ENCODE data around the gene CNTN5.
"Not testable (repeated sequence)": the region's sequence is repeated elsewhere in the genome, so short reads cannot be mapped to it uniquely, and the experiment has no call there.

The CNTN5 gene

DNA sequence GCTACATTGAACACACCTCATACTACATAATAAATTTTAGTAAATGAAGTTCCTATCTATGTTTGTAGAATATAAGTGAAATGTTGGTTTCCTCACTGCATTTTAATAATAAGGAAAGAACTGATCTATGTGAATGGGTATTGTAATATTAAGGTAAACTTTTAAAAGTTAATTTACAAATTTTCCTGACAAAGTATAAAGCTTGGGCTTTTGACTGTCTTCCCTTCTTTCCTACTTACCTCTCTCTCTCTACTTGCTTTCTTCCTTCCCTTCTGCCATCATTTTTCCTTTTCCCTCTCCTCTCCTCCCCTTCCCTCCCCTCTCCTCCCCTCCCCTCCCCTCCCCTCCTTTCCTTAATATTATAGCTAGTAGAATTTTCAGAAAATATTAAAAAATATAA lies 798.2 kb downstream of the CNTN5 start:
- ATAC-seq (ENCODE audit: low read depth) (no peak), DNase-seq (ENCODE audit: low spot score) (no peak)
- no peaks in the 10 kb centered on the region for H3K9me3 ChIP-seq (ENCODE audit: severe bottlenecking)
- no peak overlapping the region for H3K4me3 ChIP-seq (ENCODE audit: severe bottlenecking)
- H3K36me3 ChIP-seq (ENCODE audit: low read depth): no peaks in the 10 kb centered on the region
- no peak for TF ChIP-seq CTCF (IDR thresholded peaks at IDR 0.05; ENCODE audit: poor library complexity, severe bottlenecking)
- H3K4me1 ChIP-seq (ENCODE audit: insufficient read depth, poor library complexity, severe bottlenecking): no peaks in the 10 kb centered on the region
- H3K27me3 ChIP-seq (ENCODE audit: insufficient read depth, poor library complexity, severe bottlenecking): no peaks in the 10 kb centered on the region
- no peak overlapping the region for H3K27ac ChIP-seq (ENCODE audit: poor library complexity, severe bottlenecking)

GRCh38 chr11:99822846-99823565 lies 802.3 kb downstream of the CNTN5 start:
- DNase-seq (ENCODE audit: low spot score): no peak
- ATAC-seq (ENCODE audit: low read depth): no peak

GRCh38 chr11:99836739-99837138 lies 816.0 kb downstream of the CNTN5 start:
- H3K27me3 ChIP-seq (ENCODE audit: insufficient read depth, poor library complexity, severe bottlenecking): peaks cover 22% of the 10 kb centered on the region
- H3K4me1 ChIP-seq (ENCODE audit: insufficient read depth, poor library complexity, severe bottlenecking); H3K4me3 ChIP-seq (ENCODE audit: severe bottlenecking); H3K36me3 ChIP-seq (ENCODE audit: low read depth); ATAC-seq (ENCODE audit: low read depth); H3K27ac ChIP-seq (ENCODE audit: poor library complexity, severe bottlenecking); H3K9me3 ChIP-seq (ENCODE audit: severe bottlenecking); DNase-seq (ENCODE audit: low spot score): not testable (repeated sequence)

More at GRCh38 chr11:99822846-99823565, 802.3 kb downstream of the CNTN5 start:
- Histone ChIP-seq H3K27me3 (ENCODE audit: insufficient read depth, poor library complexity, severe bottlenecking) (peaks cover 6% of the 10 kb centered on the region), H3K4me1 (ENCODE audit: insufficient read depth, poor library complexity, severe bottlenecking) (no peaks in the 10 kb centered on the region), H3K36me3 (ENCODE audit: low read depth) (no peaks in the 10 kb centered on the region), H3K9me3 (ENCODE audit: severe bottlenecking) (no peaks in the 10 kb centered on the region), H3K27ac (ENCODE audit: poor library complexity, severe bottlenecking) (no peak overlapping the region), H3K4me3 (ENCODE audit: severe bottlenecking) (no peak overlapping the region)
- TF ChIP-seq CTCF (IDR thresholded peaks at IDR 0.05; ENCODE audit: poor library complexity, severe bottlenecking): no peak

- Histone ChIP-seq H3K4me3 (ENCODE audit: severe bottlenecking) (no peak overlapping the region), H3K36me3 (ENCODE audit: low read depth) (no peaks in the 10 kb centered on the region), H3K27me3 (ENCODE audit: insufficient read depth, poor library complexity, severe bottlenecking) (peaks cover 22% of the 10 kb centered on the region), H3K9me3 (ENCODE audit: severe bottlenecking) (no peaks in the 10 kb centered on the region), H3K27ac (ENCODE audit: poor library complexity, severe bottlenecking) (no peak overlapping the region), H3K4me1 (ENCODE audit: insufficient read depth, poor library complexity, severe bottlenecking) (no peaks in the 10 kb centered on the region)
- ATAC-seq (ENCODE audit: low read depth) (no peak), DNase-seq (ENCODE audit: low spot score) (no peak)
- TF ChIP-seq CTCF (IDR thresholded peaks at IDR 0.05; ENCODE audit: poor library complexity, severe bottlenecking): no peak
These were observed 821.1 kb downstream of the CNTN5 start for GRCh38 chr11:99841885-99842284.

GRCh38 chr11:99865951-99866350 lies 845.2 kb downstream of the CNTN5 start:
- H3K27me3 ChIP-seq (ENCODE audit: insufficient read depth, poor library complexity, severe bottlenecking): no peaks in the 10 kb centered on the region
- no peak for DNase-seq (ENCODE audit: low spot score)
- no peaks in the 10 kb centered on the region for H3K36me3 ChIP-seq (ENCODE audit: low read depth)
- H3K9me3 ChIP-seq (ENCODE audit: severe bottlenecking): no peaks in the 10 kb centered on the region
- H3K27ac ChIP-seq (ENCODE audit: poor library complexity, severe bottlenecking): no peak overlapping the region
- H3K4me1 ChIP-seq (ENCODE audit: insufficient read depth, poor library complexity, severe bottlenecking): no peaks in the 10 kb centered on the region
- ATAC-seq (ENCODE audit: low read depth): no peak
- H3K4me3 ChIP-seq (ENCODE audit: severe bottlenecking): no peak overlapping the region
- no peak for TF ChIP-seq CTCF (IDR thresholded peaks at IDR 0.05; ENCODE audit: poor library complexity, severe bottlenecking)
